Nephron (organoid): ENCODE data around the gene PDE11A.

Experiments
- H3K27ac Mint-ChIP-seq, 3 experiments: 2 replicates each; pipeline ENCODE4 v1.8.0; 2020; ENCODE audit warnings: mixed read lengths in 3 of 3, mild to moderate bottlenecking in 2 of 3, moderate library complexity in 1 of 3
- H3K27me3 Mint-ChIP-seq: 2 replicates; pipeline ENCODE4 v1.8.0; 2021; ENCODE audit warnings: low read depth, mild to moderate bottlenecking, moderate library complexity, mixed read lengths
- H3K36me3 Mint-ChIP-seq: 2 replicates; pipeline ENCODE4 v1.8.0; 2020; ENCODE audit warnings: low read depth, mixed read lengths
- H3K4me1 Mint-ChIP-seq: 2 replicates; pipeline ENCODE4 v1.8.0; 2020; ENCODE audit warnings: mixed read lengths
- H3K4me3 Mint-ChIP-seq, 3 experiments: 2 replicates each; pipeline ENCODE4 v1.8.0; 2020; ENCODE audit warnings: mild to moderate bottlenecking in 3 of 3, mixed read lengths in 3 of 3, moderate library complexity in 2 of 3
- H3K9me3 Mint-ChIP-seq: 2 replicates; pipeline ENCODE4 v1.8.0; 2020; ENCODE audit warnings: mixed read lengths
- CTCF ChIP-seq, 3 experiments: fragments of 200-600 bp; sonication (generic); IDR thresholded peaks; one replicate each; pipeline ENCODE4 v1.5.0; 2021; ENCODE audit warnings: antibody characterized with exemption in 3 of 3; ENCODE audit not compliant: unreplicated experiment in 3 of 3

The PDE11A gene

GRCh38 chr2:177616731-177617130 is 455.8 kb downstream of the PDE11A start:
- Mint-ChIP-seq H3K4me3 (peak overlapping the region; percentile 21 to 76 (median 40)), H3K36me3 (peaks cover 27% of the 10 kb centered on the region), H3K27me3 (no peaks in the 10 kb centered on the region), H3K4me1 (peaks cover 26% of the 10 kb centered on the region), H3K27ac (peak overlapping the region in 1 of 3 experiments; percentile 49), H3K9me3 (peaks cover 11% of the 10 kb centered on the region)
- TF ChIP-seq CTCF (IDR thresholded peaks at IDR 0.05; ENCODE audit: unreplicated experiment in 3 of 3), result no peak

GRCh38 chr2:177616066-177616465 is 456.5 kb downstream of the PDE11A start:
- Mint-ChIP-seq H3K4me3 (peak overlapping the region; percentile 21 to 76 (median 40)), H3K9me3 (peaks cover 11% of the 10 kb centered on the region), H3K27ac (peak overlapping the region in 2 of 3 experiments; percentile 21 to 49), H3K4me1 (peaks cover 26% of the 10 kb centered on the region), H3K27me3 (no peaks in the 10 kb centered on the region), H3K36me3 (peaks cover 28% of the 10 kb centered on the region)
- no peak for TF ChIP-seq CTCF (IDR thresholded peaks at IDR 0.05; ENCODE audit: unreplicated experiment in 3 of 3)

- peaks cover 13% of the 10 kb centered on the region for H3K4me1 Mint-ChIP-seq
- TF ChIP-seq CTCF (IDR thresholded peaks at IDR 0.05; ENCODE audit: unreplicated experiment in 3 of 3), result no peak
- peak overlapping the region in 2 of 3 experiments; percentile 41 to 46 for H3K27ac Mint-ChIP-seq
- peaks cover 25% of the 10 kb centered on the region for H3K36me3 Mint-ChIP-seq
- peaks cover 8% of the 10 kb centered on the region for H3K9me3 Mint-ChIP-seq
- H3K27me3 Mint-ChIP-seq, result no peaks in the 10 kb centered on the region
- H3K4me3 Mint-ChIP-seq, result no peak overlapping the region
Observed at GRCh38 chr2:177612659-177613058, 459.9 kb downstream of the PDE11A start.

GRCh38 chr2:177611310-177611886 is 461.2 kb downstream of the PDE11A start:
- Mint-ChIP-seq H3K36me3 (peaks cover 23% of the 10 kb centered on the region), H3K4me1 (peaks cover 26% of the 10 kb centered on the region), H3K4me3 (no peak overlapping the region), H3K9me3 (peaks cover 7% of the 10 kb centered on the region), H3K27ac (peak overlapping the region; percentile 41 to 78 (median 57)), H3K27me3 (no peaks in the 10 kb centered on the region)
- TF ChIP-seq CTCF (IDR thresholded peaks at IDR 0.05; ENCODE audit: unreplicated experiment in 3 of 3), result no peak

- Mint-ChIP-seq H3K36me3 (peaks cover 19% of the 10 kb centered on the region), H3K27me3 (no peaks in the 10 kb centered on the region), H3K4me1 (peaks cover 32% of the 10 kb centered on the region)
Observed at GRCh38 chr2:177610813-177611212, 461.8 kb downstream of the PDE11A start.

More at GRCh38 chr2:177610813-177611212, 461.8 kb downstream of the PDE11A start:
- Mint-ChIP-seq H3K4me3 (no peak overlapping the region), H3K27ac (peak overlapping the region in 2 of 3 experiments; percentile 57 to 78), H3K9me3 (peaks cover 5% of the 10 kb centered on the region)
- no peak for TF ChIP-seq CTCF (IDR thresholded peaks at IDR 0.05; ENCODE audit: unreplicated experiment in 3 of 3)
